CD4-positive, CD25-positive, alpha-beta regulatory T cell (primary cell): ENCODE data around the gene LINC00632. TPM values are rescaled to one million over a fixed set of nuclear protein-coding genes. Genes with fewer than 3 reads are reported as not detected.

ENCODE experiments used
- ATAC-seq, 2 donors: fragments of 150-1000 bp; cut with Tn5 transposase; one replicate each; pipeline ENCODE4 v1.10.0; 2021; ENCODE audit warnings: low read depth in 2 of 2, moderate number of reproducible peaks in 2 of 2, moderate library complexity in 1 of 2
- DNase-seq, 3 donors: peaks; one replicate each; pipeline versions ENCODE4 v3.0.0 to v3.0.0-alpha.2; 2012 to 2022; ENCODE audit warnings: mixed read lengths in 1 of 3
- H3K27ac ChIP-seq: one replicate; pipeline ENCODE4 v1.7.0; 2013; ENCODE audit warnings: mild to moderate bottlenecking, low read length; ENCODE audit not compliant: insufficient read depth, poor library complexity, severe bottlenecking
- H3K27me3 ChIP-seq: one replicate; pipeline ENCODE4 v1.7.0; 2013; ENCODE audit warnings: low read length; ENCODE audit not compliant: control insufficient read depth, insufficient read depth
- H3K36me3 ChIP-seq: one replicate; pipeline ENCODE4 v1.7.0; 2013; ENCODE audit warnings: mild to moderate bottlenecking, low read length, moderate library complexity; ENCODE audit not compliant: control insufficient read depth, insufficient read depth
- H3K4me1 ChIP-seq: 2 replicates; pipeline ENCODE4 v1.7.0; 2013; ENCODE audit warnings: mild to moderate bottlenecking, low read length; ENCODE audit not compliant: insufficient read depth, control insufficient read depth, poor library complexity, severe bottlenecking
- H3K4me3 ChIP-seq: one replicate; pipeline ENCODE4 v1.7.0; 2013; ENCODE audit warnings: low read depth, mild to moderate bottlenecking, low read length, moderate library complexity
- H3K9me3 ChIP-seq, 2 experiments: 1 replicate in 1 of 2; 2 replicates in 1 of 2; pipeline ENCODE4 v1.7.0; 2013; ENCODE audit warnings: low read length in 2 of 2, mild to moderate bottlenecking in 1 of 2, moderate library complexity in 1 of 2; ENCODE audit not compliant: control insufficient read depth in 2 of 2
- H3K27ac Mint-ChIP-seq, 3 donors: one replicate each; pipeline ENCODE4 v1.8.0; 2020 to 2022; ENCODE audit warnings: mild to moderate bottlenecking in 3 of 3, mixed read lengths in 3 of 3, moderate library complexity in 2 of 3
- H3K27me3 Mint-ChIP-seq: one replicate; pipeline ENCODE4 v1.8.0; 2022; ENCODE audit warnings: mild to moderate bottlenecking, mixed read lengths
- H3K36me3 Mint-ChIP-seq: one replicate; pipeline ENCODE4 v1.8.0; 2020; ENCODE audit warnings: mixed read lengths
- H3K4me1 Mint-ChIP-seq, 4 donors: one replicate each; pipeline ENCODE4 v1.8.0; 2020 to 2022; ENCODE audit warnings: mixed read lengths in 4 of 4, mild to moderate bottlenecking in 1 of 4
- H3K4me3 Mint-ChIP-seq, 4 donors: one replicate each; pipeline ENCODE4 v1.8.0; 2020 to 2022; ENCODE audit warnings: mild to moderate bottlenecking in 4 of 4, mixed read lengths in 4 of 4, moderate library complexity in 3 of 4
- H3K9me3 Mint-ChIP-seq, 7 donors: one replicate each; pipeline ENCODE4 v1.8.0; 2020 to 2022; ENCODE audit warnings: mixed read lengths in 7 of 7, mild to moderate bottlenecking in 3 of 7, moderate library complexity in 2 of 7
- polyA plus RNA-seq, 4 donors: library from polyadenylated mRNA; unstranded; fragments of 300-500 nt; fragmentation: Illumina TruSeq; gene quantifications; one replicate each; pipeline ENCODE4 v1.2.3, GENCODE V29; 2021
- total RNA-seq: library from RNA; stranded (reverse); gene quantifications from one replicate; pipeline ENCODE4 v1.2.3, GENCODE V29; 2022

Gene LINC00632
- total and polyA plus RNA-seq, 5 donors from 2014 or later: 0.54 TPM; not detected in 4

GRCh38 chrX:140710710-140711109, 1.2 kb downstream of the LINC00632 start:
- Mint-ChIP-seq H3K27ac (no peak overlapping the region), H3K4me1 (no peaks in the 10 kb centered on the region), H3K9me3 (peaks cover 0 to 3% (median 0%) of the 10 kb centered on the region in 7 donors), H3K4me3 (no peak overlapping the region), H3K36me3 (no peaks in the 10 kb centered on the region), H3K27me3 (no peaks in the 10 kb centered on the region)
- Histone ChIP-seq H3K9me3 (no peaks in the 10 kb centered on the region), H3K27ac (no peak overlapping the region), H3K27me3 (no peaks in the 10 kb centered on the region), H3K36me3 (no peaks in the 10 kb centered on the region), H3K4me1 (no peaks in the 10 kb centered on the region), H3K4me3 (no peak overlapping the region)
- DNase-seq: no peak
- no peak for ATAC-seq

GRCh38 chrX:140711894-140712293, 2.3 kb downstream of the LINC00632 start:
- no peak for DNase-seq
- no peak overlapping the region for H3K27ac ChIP-seq
- Mint-ChIP-seq H3K9me3 (peaks cover 0 to 3% (median 0%) of the 10 kb centered on the region in 7 donors), H3K27me3 (no peaks in the 10 kb centered on the region), H3K27ac (no peak overlapping the region), H3K4me1 (no peaks in the 10 kb centered on the region), H3K4me3 (no peak overlapping the region), H3K36me3 (no peaks in the 10 kb centered on the region)
- no peaks in the 10 kb centered on the region for H3K36me3 ChIP-seq
- H3K27me3 ChIP-seq: no peaks in the 10 kb centered on the region
- H3K9me3 ChIP-seq: no peaks in the 10 kb centered on the region
- no peak overlapping the region for H3K4me3 ChIP-seq
- H3K4me1 ChIP-seq: no peaks in the 10 kb centered on the region
- ATAC-seq: no peak

- DNase-seq (no peak), ATAC-seq (no peak)
- no peaks in the 10 kb centered on the region for H3K27me3 ChIP-seq
- no peaks in the 10 kb centered on the region for H3K4me1 ChIP-seq
- no peaks in the 10 kb centered on the region for H3K9me3 ChIP-seq
- no peak overlapping the region for H3K4me3 ChIP-seq
- H3K4me3 Mint-ChIP-seq: no peak overlapping the region
- H3K27ac Mint-ChIP-seq: no peak overlapping the region
- no peaks in the 10 kb centered on the region for H3K36me3 Mint-ChIP-seq
- H3K27me3 Mint-ChIP-seq: no peaks in the 10 kb centered on the region
- H3K9me3 Mint-ChIP-seq: peaks cover 0 to 3% (median 0%) of the 10 kb centered on the region in 7 donors
- H3K27ac ChIP-seq: no peak overlapping the region
- H3K36me3 ChIP-seq: no peaks in the 10 kb centered on the region
- no peaks in the 10 kb centered on the region for H3K4me1 Mint-ChIP-seq
Measured at GRCh38 chrX:140712413-140713173, 3.0 kb downstream of the LINC00632 start.

- no peak overlapping the region for H3K27ac ChIP-seq
- Mint-ChIP-seq H3K4me3 (no peak overlapping the region), H3K36me3 (no peaks in the 10 kb centered on the region), H3K27me3 (no peaks in the 10 kb centered on the region), H3K27ac (no peak overlapping the region), H3K9me3 (peaks cover 0 to 3% (median 0%) of the 10 kb centered on the region in 7 donors), H3K4me1 (no peaks in the 10 kb centered on the region)
- no peaks in the 10 kb centered on the region for H3K36me3 ChIP-seq
- no peaks in the 10 kb centered on the region for H3K27me3 ChIP-seq
- H3K4me3 ChIP-seq: no peak overlapping the region
- ATAC-seq: no peak
- DNase-seq: no peak
- H3K9me3 ChIP-seq: no peaks in the 10 kb centered on the region
- no peaks in the 10 kb centered on the region for H3K4me1 ChIP-seq
Measured at GRCh38 chrX:140713174-140713539, 3.6 kb downstream of the LINC00632 start.

- H3K9me3 Mint-ChIP-seq: peaks cover 0 to 4% (median 0%) of the 10 kb centered on the region in 7 donors
- H3K27ac ChIP-seq: no peak overlapping the region
- H3K4me1 Mint-ChIP-seq: no peaks in the 10 kb centered on the region
- ATAC-seq (no peak), DNase-seq (no peak)
- H3K4me3 Mint-ChIP-seq: no peak overlapping the region
- H3K36me3 ChIP-seq: no peaks in the 10 kb centered on the region
- no peaks in the 10 kb centered on the region for H3K9me3 ChIP-seq
- no peaks in the 10 kb centered on the region for H3K27me3 Mint-ChIP-seq
- no peak overlapping the region for H3K4me3 ChIP-seq
- no peaks in the 10 kb centered on the region for H3K36me3 Mint-ChIP-seq
- no peak overlapping the region for H3K27ac Mint-ChIP-seq
- no peaks in the 10 kb centered on the region for H3K27me3 ChIP-seq
- H3K4me1 ChIP-seq: no peaks in the 10 kb centered on the region
Measured at GRCh38 chrX:140715787-140716186, 6.2 kb downstream of the LINC00632 start.

- ATAC-seq (no peak), DNase-seq (peak in 1 of 3 donors; percentile 7)
- H3K4me1 ChIP-seq: no peaks in the 10 kb centered on the region
- no peak overlapping the region for H3K27ac ChIP-seq
- Mint-ChIP-seq H3K9me3 (peaks cover 0 to 4% (median 0%) of the 10 kb centered on the region in 7 donors), H3K27me3 (no peaks in the 10 kb centered on the region), H3K36me3 (no peaks in the 10 kb centered on the region), H3K4me1 (no peaks in the 10 kb centered on the region), H3K27ac (no peak overlapping the region), H3K4me3 (no peak overlapping the region)
- H3K27me3 ChIP-seq: no peaks in the 10 kb centered on the region
- H3K9me3 ChIP-seq: no peaks in the 10 kb centered on the region
- no peak overlapping the region for H3K4me3 ChIP-seq
- no peaks in the 10 kb centered on the region for H3K36me3 ChIP-seq
Measured at GRCh38 chrX:140723121-140723715, 13.7 kb downstream of the LINC00632 start.

GRCh38 chrX:140724309-140724708, 14.8 kb downstream of the LINC00632 start:
- Mint-ChIP-seq H3K4me3 (no peak overlapping the region), H3K36me3 (no peaks in the 10 kb centered on the region), H3K27ac (no peak overlapping the region), H3K9me3 (no peaks in the 10 kb centered on the region), H3K27me3 (no peaks in the 10 kb centered on the region), H3K4me1 (no peaks in the 10 kb centered on the region)
- DNase-seq: peak in 1 of 3 donors; percentile 4
- H3K9me3 ChIP-seq: no peaks in the 10 kb centered on the region
- no peak for ATAC-seq
- H3K27ac ChIP-seq: no peak overlapping the region
- H3K4me3 ChIP-seq: no peak overlapping the region
- no peaks in the 10 kb centered on the region for H3K36me3 ChIP-seq
- H3K4me1 ChIP-seq: no peaks in the 10 kb centered on the region
- H3K27me3 ChIP-seq: no peaks in the 10 kb centered on the region

- no peak for ATAC-seq
- no peak overlapping the region for H3K4me3 ChIP-seq
Measured at GRCh38 chrX:140724736-140725135, 15.2 kb downstream of the LINC00632 start.

More at GRCh38 chrX:140724736-140725135, 15.2 kb downstream of the LINC00632 start:
- no peaks in the 10 kb centered on the region for H3K36me3 Mint-ChIP-seq
- no peaks in the 10 kb centered on the region for H3K9me3 Mint-ChIP-seq
- no peaks in the 10 kb centered on the region for H3K4me1 Mint-ChIP-seq
- Histone ChIP-seq H3K36me3 (no peaks in the 10 kb centered on the region), H3K27ac (no peak overlapping the region), H3K4me1 (no peaks in the 10 kb centered on the region), H3K9me3 (no peaks in the 10 kb centered on the region), H3K27me3 (no peaks in the 10 kb centered on the region)
- H3K27me3 Mint-ChIP-seq: no peaks in the 10 kb centered on the region
- no peak overlapping the region for H3K27ac Mint-ChIP-seq
- H3K4me3 Mint-ChIP-seq: no peak overlapping the region
- peak in 1 of 3 donors; percentile 4 for DNase-seq
